Neural cell (in vitro differentiated cells): ENCODE measurements around the gene TM9SF1. TPM values are rescaled to one million over a fixed set of nuclear protein-coding genes. Genes with fewer than 3 reads are reported as not detected.

Source experiments
- H2AFZ ChIP-seq: fragments of 200-600, 300-800 bp; sonication (generic), shearing (Covaris generic); 2 replicates; pipeline ENCODE4 v1.6.0; 2014; ENCODE audit warnings: low read depth, mild to moderate bottlenecking, antibody characterized with exemption, low read length, moderate library complexity
- H3F3A ChIP-seq: fragments of 200-600 bp; shearing (Covaris generic); 2 replicates; pipeline ENCODE4 v1.6.1; 2016; ENCODE audit warnings: mild to moderate bottlenecking, moderate library complexity, mixed read lengths, antibody characterized with exemption, low read length; ENCODE audit not compliant: insufficient read depth, poor library complexity, severe bottlenecking
- H3K27ac ChIP-seq: fragments of 200-600, 300-800 bp; sonication (generic), shearing (Covaris generic); 2 replicates; pipeline ENCODE4 v1.5.1; 2014; ENCODE audit warnings: mild to moderate bottlenecking, low read length, moderate library complexity
- H3K27me3 ChIP-seq: fragments of 300-800, 200-600 bp; sonication (generic), shearing (Covaris generic); 2 replicates; pipeline ENCODE4 v1.6.0; 2014; ENCODE audit warnings: mild to moderate bottlenecking, low read depth, low read length, moderate library complexity; ENCODE audit not compliant: insufficient read depth
- H3K36me3 ChIP-seq: fragments of 300-800, 200-600 bp; sonication (generic), shearing (Covaris generic); 2 replicates; pipeline ENCODE4 v1.5.1; 2014; ENCODE audit warnings: mild to moderate bottlenecking, antibody characterized with exemption, low read length, moderate library complexity; ENCODE audit not compliant: insufficient read depth
- H3K4me2 ChIP-seq: fragments of 300-800, 200-600 bp; sonication (generic), shearing (Covaris generic); 2 replicates; pipeline ENCODE4 v1.6.0; 2014; ENCODE audit warnings: mild to moderate bottlenecking, low read length
- H3K4me3 ChIP-seq: fragments of 300-800, 200-600 bp; sonication (generic), shearing (Covaris generic); 2 replicates; pipeline ENCODE4 v1.5.1; 2014; ENCODE audit warnings: mild to moderate bottlenecking, low read length, moderate library complexity
- H3K79me2 ChIP-seq: fragments of 200-600 bp; shearing (Covaris generic); replicated peaks from 2 replicates; pipeline ENCODE4 v1.6.0; 2014; ENCODE audit warnings: mild to moderate bottlenecking, low read length, moderate library complexity; ENCODE audit not compliant: insufficient read depth
- H3K9ac ChIP-seq: fragments of 300-800, 200-600 bp; sonication (generic), shearing (Covaris generic); 2 replicates; pipeline ENCODE4 v1.6.1; 2016; ENCODE audit warnings: mild to moderate bottlenecking, low read length, mixed read lengths
- H3K9me2 ChIP-seq: fragments of 200-600 bp; shearing (Covaris generic); 2 replicates; pipeline ENCODE4 v1.6.1; 2016; ENCODE audit warnings: mild to moderate bottlenecking, low read length, mixed read lengths; ENCODE audit not compliant: insufficient read depth
- H3K9me3 ChIP-seq: fragments of 200-600, 300-800 bp; sonication (generic), shearing (Covaris generic); 2 replicates; pipeline ENCODE4 v1.6.1; 2016; ENCODE audit warnings: mild to moderate bottlenecking, mixed run types, low read length, moderate library complexity, mixed read lengths
- H4K20me1 ChIP-seq: fragments of 200-600 bp; shearing (Covaris generic); 2 replicates; pipeline ENCODE4 v1.6.1; 2016; ENCODE audit warnings: mild to moderate bottlenecking, mixed run types; ENCODE audit not compliant: insufficient read depth
- EP300 ChIP-seq: fragments of 450-650 bp; conservative IDR thresholded peaks from 2 replicates; pipeline ENCODE4 v1.6.1; 2014; ENCODE audit warnings: antibody characterized with exemption, mild to moderate bottlenecking, moderate library complexity; ENCODE audit not compliant: poor library complexity, severe bottlenecking
- EZH2 ChIP-seq: fragments of 200-600, 300-800 bp; shearing (Covaris generic), sonication (generic); IDR thresholded peaks from 2 replicates; pipeline ENCODE4 v1.6.1; 2014; ENCODE audit warnings: antibody characterized with exemption, low read length, borderline replicate concordance, mild to moderate bottlenecking; ENCODE audit not compliant: insufficient read depth, poor library complexity, severe bottlenecking
- MXI1 ChIP-seq: fragments of 450-650 bp; conservative IDR thresholded peaks from 2 replicates; pipeline ENCODE4 v1.6.1; 2014; ENCODE audit warnings: antibody characterized with exemption, mild to moderate bottlenecking; ENCODE audit not compliant: poor library complexity, severe bottlenecking
- POLR2AphosphoS5 ChIP-seq: IDR thresholded peaks from 2 replicates; pipeline ENCODE4 v1.6.1; 2012
- RAD21 ChIP-seq: fragments of 450-650 bp; conservative IDR thresholded peaks from 2 replicates; pipeline ENCODE4 v1.6.1; 2014; ENCODE audit warnings: antibody characterized with exemption, mild to moderate bottlenecking, moderate library complexity
- SMC3 ChIP-seq: fragments of 450-650 bp; conservative IDR thresholded peaks from 2 replicates; pipeline ENCODE4 v1.6.1; 2014; ENCODE audit warnings: antibody characterized with exemption, mild to moderate bottlenecking, moderate library complexity; ENCODE audit not compliant: poor library complexity
- TAF1 ChIP-seq: IDR thresholded peaks from 2 replicates; pipeline ENCODE4 v1.6.1; 2012; ENCODE audit warnings: low read depth
- polyA plus RNA-seq: library from polyadenylated mRNA; depleted of rRNA; stranded (reverse); fragments of >200 nt; gene quantifications from 2 replicates; pipeline ENCODE4 v1.2.3, GENCODE V29; 2014
- TF ChIP-seq, protein P1 (sequence below): IDR thresholded peaks from 2 replicates; pipeline ENCODE4 v1.6.1; 2012; ENCODE audit warnings: borderline replicate concordance
- TF ChIP-seq, protein P2 (sequence below): fragments of 450-650 bp; IDR thresholded peaks from 2 replicates; pipeline ENCODE4 v1.5.1; 2014; ENCODE audit warnings: antibody characterized with exemption, mild to moderate bottlenecking, moderate library complexity; ENCODE audit not compliant: poor library complexity, severe bottlenecking

Gene TM9SF1
- polyA plus RNA-seq, 1 donor from 2014 or later = 25.1 TPM

DNA sequence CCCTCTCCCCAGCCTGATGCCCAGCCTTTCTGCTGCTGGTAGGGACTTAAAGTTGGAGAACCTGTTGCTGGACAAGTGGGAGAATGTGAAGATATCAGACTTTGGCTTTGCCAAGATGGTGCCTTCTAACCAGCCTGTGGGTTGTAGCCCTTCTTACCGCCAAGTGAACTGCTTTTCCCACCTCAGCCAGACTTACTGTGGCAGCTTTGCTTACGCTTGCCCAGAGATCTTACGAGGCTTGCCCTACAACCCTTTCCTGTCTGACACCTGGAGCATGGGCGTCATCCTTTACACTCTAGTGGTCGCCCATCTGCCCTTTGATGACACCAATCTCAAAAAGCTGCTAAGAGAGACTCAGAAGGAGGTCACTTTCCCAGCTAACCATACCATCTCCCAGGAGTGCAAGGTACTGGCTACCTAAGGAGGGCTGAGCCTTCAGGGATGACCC lies 11.9 kb upstream of the TM9SF1 start:
- Histone ChIP-seq H3K36me3 (no peaks in the 10 kb centered on the region), H3K4me3 (no peak overlapping the region)
- TF ChIP-seq RAD21 = no peak
- no peak for TF ChIP-seq TAF1
- TF ChIP-seq, protein P1, sequence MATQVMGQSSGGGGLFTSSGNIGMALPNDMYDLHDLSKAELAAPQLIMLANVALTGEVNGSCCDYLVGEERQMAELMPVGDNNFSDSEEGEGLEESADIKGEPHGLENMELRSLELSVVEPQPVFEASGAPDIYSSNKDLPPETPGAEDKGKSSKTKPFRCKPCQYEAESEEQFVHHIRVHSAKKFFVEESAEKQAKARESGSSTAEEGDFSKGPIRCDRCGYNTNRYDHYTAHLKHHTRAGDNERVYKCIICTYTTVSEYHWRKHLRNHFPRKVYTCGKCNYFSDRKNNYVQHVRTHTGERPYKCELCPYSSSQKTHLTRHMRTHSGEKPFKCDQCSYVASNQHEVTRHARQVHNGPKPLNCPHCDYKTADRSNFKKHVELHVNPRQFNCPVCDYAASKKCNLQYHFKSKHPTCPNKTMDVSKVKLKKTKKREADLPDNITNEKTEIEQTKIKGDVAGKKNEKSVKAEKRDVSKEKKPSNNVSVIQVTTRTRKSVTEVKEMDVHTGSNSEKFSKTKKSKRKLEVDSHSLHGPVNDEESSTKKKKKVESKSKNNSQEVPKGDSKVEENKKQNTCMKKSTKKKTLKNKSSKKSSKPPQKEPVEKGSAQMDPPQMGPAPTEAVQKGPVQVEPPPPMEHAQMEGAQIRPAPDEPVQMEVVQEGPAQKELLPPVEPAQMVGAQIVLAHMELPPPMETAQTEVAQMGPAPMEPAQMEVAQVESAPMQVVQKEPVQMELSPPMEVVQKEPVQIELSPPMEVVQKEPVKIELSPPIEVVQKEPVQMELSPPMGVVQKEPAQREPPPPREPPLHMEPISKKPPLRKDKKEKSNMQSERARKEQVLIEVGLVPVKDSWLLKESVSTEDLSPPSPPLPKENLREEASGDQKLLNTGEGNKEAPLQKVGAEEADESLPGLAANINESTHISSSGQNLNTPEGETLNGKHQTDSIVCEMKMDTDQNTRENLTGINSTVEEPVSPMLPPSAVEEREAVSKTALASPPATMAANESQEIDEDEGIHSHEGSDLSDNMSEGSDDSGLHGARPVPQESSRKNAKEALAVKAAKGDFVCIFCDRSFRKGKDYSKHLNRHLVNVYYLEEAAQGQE = no peak
- TF ChIP-seq MXI1 = no peak
- TF ChIP-seq EP300 = no peak
- TF ChIP-seq POLR2AphosphoS5 = no peak
- TF ChIP-seq, protein P2, sequence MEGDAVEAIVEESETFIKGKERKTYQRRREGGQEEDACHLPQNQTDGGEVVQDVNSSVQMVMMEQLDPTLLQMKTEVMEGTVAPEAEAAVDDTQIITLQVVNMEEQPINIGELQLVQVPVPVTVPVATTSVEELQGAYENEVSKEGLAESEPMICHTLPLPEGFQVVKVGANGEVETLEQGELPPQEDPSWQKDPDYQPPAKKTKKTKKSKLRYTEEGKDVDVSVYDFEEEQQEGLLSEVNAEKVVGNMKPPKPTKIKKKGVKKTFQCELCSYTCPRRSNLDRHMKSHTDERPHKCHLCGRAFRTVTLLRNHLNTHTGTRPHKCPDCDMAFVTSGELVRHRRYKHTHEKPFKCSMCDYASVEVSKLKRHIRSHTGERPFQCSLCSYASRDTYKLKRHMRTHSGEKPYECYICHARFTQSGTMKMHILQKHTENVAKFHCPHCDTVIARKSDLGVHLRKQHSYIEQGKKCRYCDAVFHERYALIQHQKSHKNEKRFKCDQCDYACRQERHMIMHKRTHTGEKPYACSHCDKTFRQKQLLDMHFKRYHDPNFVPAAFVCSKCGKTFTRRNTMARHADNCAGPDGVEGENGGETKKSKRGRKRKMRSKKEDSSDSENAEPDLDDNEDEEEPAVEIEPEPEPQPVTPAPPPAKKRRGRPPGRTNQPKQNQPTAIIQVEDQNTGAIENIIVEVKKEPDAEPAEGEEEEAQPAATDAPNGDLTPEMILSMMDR = no peak
- TF ChIP-seq SMC3 = no peak
- no peak for TF ChIP-seq EZH2

DNA sequence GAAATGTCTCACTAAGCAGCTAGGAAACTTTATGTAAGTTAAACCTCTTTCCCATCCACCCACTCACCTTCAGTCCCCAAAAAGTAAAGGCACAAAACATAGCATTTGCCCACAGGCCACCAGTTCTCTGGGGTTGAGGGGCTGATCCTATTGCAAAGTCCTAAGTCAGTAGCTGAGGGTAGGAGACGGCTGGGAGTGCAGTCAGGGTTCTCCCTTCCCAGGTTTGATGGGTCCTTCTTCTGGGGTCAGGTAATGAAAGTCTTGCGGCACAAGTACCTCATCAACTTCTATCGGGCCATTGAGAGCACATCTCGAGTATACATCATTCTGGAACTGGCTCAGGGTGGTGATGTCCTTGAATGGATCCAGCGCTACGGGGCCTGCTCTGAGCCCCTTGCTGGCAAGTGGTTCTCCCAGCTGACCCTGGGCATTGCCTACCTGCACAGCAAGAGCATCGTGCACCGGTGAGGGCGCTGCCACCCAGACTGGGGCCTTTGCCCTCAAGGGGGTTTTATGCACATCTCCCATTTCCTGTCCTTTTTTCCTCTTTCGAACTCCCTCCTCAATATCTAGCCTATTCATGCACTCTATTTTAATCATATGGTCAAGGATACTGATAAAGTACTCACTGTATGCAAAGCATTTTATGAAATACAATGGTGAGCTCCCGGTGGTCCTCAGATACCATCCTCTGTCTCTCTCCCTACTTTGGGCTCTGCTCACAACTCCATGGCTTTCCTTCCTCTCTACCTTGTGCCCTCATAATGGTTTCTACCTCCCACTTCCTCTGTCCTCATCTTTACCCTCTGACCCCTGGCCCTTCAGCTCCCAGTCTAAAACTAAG lies 11.2 kb upstream of the TM9SF1 start:
- TF ChIP-seq SMC3 (no peak), RAD21 (no peak), EP300 (no peak), MXI1 (no peak), TAF1 (no peak), EZH2 (no peak), POLR2AphosphoS5 (no peak)
- TF ChIP-seq, protein P1 = no peak
- TF ChIP-seq, protein P2 = no peak

More for the DNA sequence above, 11.9 kb upstream of the TM9SF1 start:
- Histone ChIP-seq H3K79me2 (no peaks in the 10 kb centered on the region), H3K9me3 (no peaks in the 10 kb centered on the region), H3K9me2 (no peaks in the 10 kb centered on the region), H2AFZ (no peak overlapping the region), H3K9ac (no peak overlapping the region), H3F3A (no peaks in the 10 kb centered on the region), H3K27ac (no peak overlapping the region), H3K27me3 (no peaks in the 10 kb centered on the region), H4K20me1 (no peaks in the 10 kb centered on the region), H3K4me2 (no peak overlapping the region)

More for the DNA sequence above, 11.2 kb upstream of the TM9SF1 start:
- no peak overlapping the region for H3K27ac ChIP-seq
- H3K27me3 ChIP-seq = no peaks in the 10 kb centered on the region
- no peaks in the 10 kb centered on the region for H3K9me3 ChIP-seq
- no peaks in the 10 kb centered on the region for H4K20me1 ChIP-seq
- H3F3A ChIP-seq = no peaks in the 10 kb centered on the region
- H3K9me2 ChIP-seq = no peaks in the 10 kb centered on the region
- H3K79me2 ChIP-seq = no peaks in the 10 kb centered on the region
- H3K9ac ChIP-seq = no peak overlapping the region
- H3K4me3 ChIP-seq = no peak overlapping the region
- H2AFZ ChIP-seq = no peak overlapping the region
- H3K4me2 ChIP-seq = no peak overlapping the region
- no peaks in the 10 kb centered on the region for H3K36me3 ChIP-seq
